HCT116 (cell line): ENCODE measurements around the gene WHRN. TPM values are rescaled to one million over a fixed set of nuclear protein-coding genes. Genes with fewer than 3 reads are reported as not detected.

ENCODE experiments used
- ATAC-seq: fragments of 200-7000 bp; cut with Tn5 transposase; 2 replicates; pipeline ENCODE4 v1.9.1; 2020; ENCODE audit warnings: mild to moderate bottlenecking, moderate library complexity
- BruUV-seq: library from RNA; stranded (reverse); fragments of 400-500 nt; replicated peaks from 2 replicates; lab custom pipeline; 2021; lab: Mats Ljungman, UMichigan
- CTCF ChIA-PET: fragments of 300-600 bp; sonication (Branson Sonifier 250); formaldehyde crosslinking; loops from one replicate; lab custom pipeline; 2021; ENCODE audit warnings: antibody characterized with exemption; lab: Charles Lee
- POLR2A ChIA-PET: fragments of 300-600, 350-600 bp; sonication (Branson Sonifier 250); formaldehyde crosslinking; loops from one replicate; lab custom pipeline; 2021; ENCODE audit warnings: antibody characterized with exemption; lab: Charles Lee
- RAD21 ChIA-PET, 2 experiments: fragments of 300-600 bp; sonication (Branson Sonifier 250); formaldehyde crosslinking; loops; one replicate each; lab custom pipeline; 2023; ENCODE audit warnings: low total read pairs in 2 of 2; ENCODE audit not compliant: uncharacterized antibody in 2 of 2, unreplicated experiment in 2 of 2, low non-redundant PET in 1 of 2; lab: Charles Lee
- DNase-seq: peaks from one replicate; pipeline ENCODE4 v3.0.0-alpha.2; 2010; ENCODE audit warnings: low read depth, low spot score
- H2AFZ ChIP-seq: fragments of 200-600 bp; shearing (Covaris generic), sonication (generic); 2 replicates; pipeline ENCODE4 v1.6.1; 2017; ENCODE audit warnings: low read depth, mixed run types, mixed read lengths, antibody characterized with exemption, low read length; ENCODE audit not compliant: poor library complexity, severe bottlenecking
- H3K27ac ChIP-seq: 2 replicates; pipeline ENCODE4 v1.5.1; 2012; ENCODE audit warnings: low read depth, low read length
- H3K27me3 ChIP-seq: fragments of 200-600 bp; sonication (generic); 2 replicates; pipeline ENCODE4 v1.6.1; 2016; ENCODE audit warnings: mixed run types, low read length, mixed read lengths; ENCODE audit not compliant: insufficient read depth
- H3K36me3 ChIP-seq, 2 experiments: fragments of 200-500 bp in 1 of 2; fragments of 200-600 bp in 1 of 2; sonication (Bioruptor generic) in 1 of 2; sonication (generic) in 1 of 2; 2 replicates each; pipeline versions ENCODE4 v1.5.1 to v1.6.1; 2014 to 2016; ENCODE audit warnings: low read length in 2 of 2, inconsistent platforms in 1 of 2, mixed read lengths in 1 of 2, mixed run types in 1 of 2; ENCODE audit not compliant: insufficient read depth in 2 of 2, control insufficient read depth in 1 of 2
- H3K4me1 ChIP-seq, 2 experiments: fragments of 200-600 bp in 1 of 2; sonication (generic) in 1 of 2; 2 replicates each; pipeline versions ENCODE4 v1.5.1 to v1.6.1; 2012 to 2017; ENCODE audit warnings: low read length in 2 of 2, inconsistent platforms in 1 of 2, mild to moderate bottlenecking in 1 of 2, mixed read lengths in 1 of 2, mixed run types in 1 of 2, moderate library complexity in 1 of 2; ENCODE audit not compliant: insufficient read depth in 2 of 2, control insufficient read depth in 1 of 2
- H3K4me2 ChIP-seq: fragments of 200-600 bp; sonication (generic); 2 replicates; pipeline ENCODE4 v1.6.1; 2017; ENCODE audit warnings: mixed run types, low read length, mixed read lengths
- H3K4me3 ChIP-seq, 2 experiments: fragments of 200-600 bp in 1 of 2; sonication (generic) in 1 of 2; replicated peaks in 1 of 2; 2 replicates each; pipeline ENCODE4 v1.5.1; 2011 to 2016; ENCODE audit warnings: low read length in 2 of 2, control low read depth in 1 of 2, low read depth in 1 of 2, mild to moderate bottlenecking in 1 of 2, mixed read lengths in 1 of 2, mixed run types in 1 of 2
- H3K79me2 ChIP-seq: fragments of 200-600 bp; sonication (generic); 2 replicates; pipeline ENCODE4 v1.6.1; 2017; ENCODE audit warnings: mild to moderate bottlenecking, mixed run types, low read length, moderate library complexity, mixed read lengths; ENCODE audit not compliant: insufficient read depth
- H3K9ac ChIP-seq: fragments of 200-600 bp; sonication (generic); 2 replicates; pipeline ENCODE4 v1.6.1; 2016; ENCODE audit warnings: low read length, mixed read lengths
- H3K9me2 ChIP-seq: fragments of 200-600 bp; sonication (generic), shearing (Covaris generic); 2 replicates; pipeline ENCODE4 v1.6.1; 2017; ENCODE audit warnings: mixed run types, mild to moderate bottlenecking, moderate library complexity; ENCODE audit not compliant: insufficient read depth
- H3K9me3 ChIP-seq, 2 experiments: fragments of 200-500 bp in 1 of 2; fragments of 200-600 bp in 1 of 2; sonication (Bioruptor generic) in 1 of 2; sonication (generic) in 1 of 2; 2 replicates each; pipeline ENCODE4 v1.6.1; 2014 to 2017; ENCODE audit warnings: low read length in 2 of 2, mixed read lengths in 2 of 2, inconsistent platforms in 1 of 2, low read depth in 1 of 2, mild to moderate bottlenecking in 1 of 2, mixed run types in 1 of 2, moderate library complexity in 1 of 2; ENCODE audit not compliant: control insufficient read depth in 1 of 2, insufficient read depth in 1 of 2
- H4K20me1 ChIP-seq: fragments of 200-600 bp; sonication (generic), shearing (Covaris generic); 2 replicates; pipeline ENCODE4 v1.6.1; 2017; ENCODE audit warnings: mixed run types, mild to moderate bottlenecking, moderate library complexity; ENCODE audit not compliant: insufficient read depth
- EGR1 ChIP-seq: IDR thresholded peaks from 2 replicates; pipeline ENCODE4 v1.6.1; 2012; ENCODE audit warnings: low read depth
- MAX ChIP-seq: IDR thresholded peaks from 2 replicates; pipeline ENCODE4 v1.6.1; 2012
- POLR2AphosphoS5 ChIP-seq: IDR thresholded peaks from 2 replicates; pipeline ENCODE4 v1.6.1; 2011; ENCODE audit warnings: mild to moderate bottlenecking, low read depth, low read length, moderate library complexity
- SP1 ChIP-seq: IDR thresholded peaks from 2 replicates; pipeline ENCODE4 v1.6.1; 2012; ENCODE audit warnings: low read depth
- YY1 ChIP-seq: IDR thresholded peaks from 2 replicates; pipeline ENCODE4 v1.6.1; 2011; ENCODE audit warnings: low read length, low read depth, moderate library complexity, mild to moderate bottlenecking; ENCODE audit not compliant: insufficient replicate concordance; ENCODE audit errors: extremely low read depth
- intact Hi-C: fragments of 100-400 bp; cut with micrococcal nuclease; formaldehyde crosslinking; loops from 2 replicates; pipeline ENCODE4 v1.10.0; 2022
- total RNA-seq: library from RNA; stranded (reverse); gene quantifications from one replicate; pipeline ENCODE4 v1.2.1, GENCODE V29; 2021; ENCODE audit not compliant: unreplicated experiment
- TF ChIP-seq, protein P1 (sequence below): IDR thresholded peaks from 2 replicates; pipeline ENCODE4 v1.6.1; 2011; ENCODE audit warnings: mild to moderate bottlenecking, low read length, moderate library complexity; ENCODE audit not compliant: insufficient replicate concordance; ENCODE audit errors: extremely low read depth

Gene WHRN
- total RNA-seq, 1 experiment from 2014 or later: 12.8 TPM

GRCh38 chr9:114397848-114398605 lies 107.2 kb downstream of the WHRN start:
- H4K20me1 ChIP-seq: no peaks in the 10 kb centered on the region
- ChIA-PET CTCF (interaction anchor here (1.6 kb wide), 1 partner anchor 8 kb away, joined by 5 read pairs; no protein-coding TSS in a partner anchor), RAD21 (no interaction called here), POLR2A (interaction anchor here (0.7 kb wide), 1 partner anchor 61 kb away, joined by 4 read pairs; no protein-coding TSS in a partner anchor)
- peak; percentile 95 for ATAC-seq
- H2AFZ ChIP-seq: peak overlapping the region; percentile 54
- no peaks in the 10 kb centered on the region for H3K9me2 ChIP-seq
- H3K27me3 ChIP-seq: no peaks in the 10 kb centered on the region
- peak overlapping the region; percentile 59 for H3K27ac ChIP-seq
- no peaks in the 10 kb centered on the region for H3K9me3 ChIP-seq
- peaks cover 5 to 19% of the 10 kb centered on the region in 2 experiments; a peak in 3 of 4 replicates for H3K4me1 ChIP-seq
- TF ChIP-seq YY1 (no peak), POLR2AphosphoS5 (peak; percentile 44), EGR1 (peak; percentile 59; the same call in 1 of the 2 replicates), MAX (peak; percentile 73), SP1 (no peak; the same call in 1 of the 2 replicates)
- TF ChIP-seq, protein P1, sequence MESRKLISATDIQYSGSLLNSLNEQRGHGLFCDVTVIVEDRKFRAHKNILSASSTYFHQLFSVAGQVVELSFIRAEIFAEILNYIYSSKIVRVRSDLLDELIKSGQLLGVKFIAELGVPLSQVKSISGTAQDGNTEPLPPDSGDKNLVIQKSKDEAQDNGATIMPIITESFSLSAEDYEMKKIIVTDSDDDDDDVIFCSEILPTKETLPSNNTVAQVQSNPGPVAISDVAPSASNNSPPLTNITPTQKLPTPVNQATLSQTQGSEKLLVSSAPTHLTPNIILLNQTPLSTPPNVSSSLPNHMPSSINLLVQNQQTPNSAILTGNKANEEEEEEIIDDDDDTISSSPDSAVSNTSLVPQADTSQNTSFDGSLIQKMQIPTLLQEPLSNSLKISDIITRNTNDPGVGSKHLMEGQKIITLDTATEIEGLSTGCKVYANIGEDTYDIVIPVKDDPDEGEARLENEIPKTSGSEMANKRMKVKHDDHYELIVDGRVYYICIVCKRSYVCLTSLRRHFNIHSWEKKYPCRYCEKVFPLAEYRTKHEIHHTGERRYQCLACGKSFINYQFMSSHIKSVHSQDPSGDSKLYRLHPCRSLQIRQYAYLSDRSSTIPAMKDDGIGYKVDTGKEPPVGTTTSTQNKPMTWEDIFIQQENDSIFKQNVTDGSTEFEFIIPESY: no peak
- H3K79me2 ChIP-seq: no peaks in the 10 kb centered on the region
- H3K36me3 ChIP-seq: no peaks in the 10 kb centered on the region
- peak overlapping the region; percentile 96 for H3K4me2 ChIP-seq
- intact Hi-C loops: no loop called here
- BruUV-seq: no TSS peak
- H3K9ac ChIP-seq: peak overlapping the region; percentile 76
- DNase-seq: peak; percentile 76
- peak overlapping the region; percentile 80 to 83 for H3K4me3 ChIP-seq
